Measurements from ENCODE around the gene P3H4.

DNA sequence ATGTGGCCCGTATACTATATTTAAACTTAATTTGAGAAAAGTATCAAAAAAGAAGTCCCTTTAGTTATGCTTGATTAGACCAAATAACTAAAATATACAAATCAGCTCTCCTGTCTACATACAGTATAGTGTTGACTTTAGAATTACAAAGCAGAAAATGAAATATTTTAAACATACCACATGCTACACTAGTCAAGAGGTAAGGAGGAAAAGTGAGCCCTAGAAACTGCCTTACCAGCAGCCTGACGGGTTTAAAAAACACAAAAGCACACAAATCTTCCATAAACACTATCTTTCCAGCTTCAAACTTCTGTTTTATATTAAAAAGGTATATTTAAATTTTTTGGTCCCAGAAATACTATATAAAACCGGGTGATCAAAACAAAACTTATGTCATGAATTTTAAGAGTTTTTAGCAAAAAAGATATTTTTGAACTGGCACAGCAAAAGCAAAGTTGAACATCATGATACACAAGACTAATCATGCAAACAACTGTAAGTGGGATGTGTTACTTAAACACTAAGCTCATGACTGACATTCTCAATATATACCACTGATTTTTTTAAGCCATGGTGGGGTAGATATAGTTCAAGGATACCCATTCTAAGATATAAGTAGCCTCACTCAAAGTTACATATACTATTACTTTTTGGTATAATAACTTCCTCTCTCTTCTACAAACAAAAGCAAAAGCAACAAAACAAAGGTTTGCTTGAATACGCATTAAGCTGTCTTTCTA, 37.7 kb upstream of the P3H4 start:
- TF ChIP-seq SPI1 (IDR thresholded peaks at IDR 0.05; ENCODE audit: borderline replicate concordance, low read depth) (no peak), REST (IDR thresholded peaks at IDR 0.05; ENCODE audit: insufficient replicate concordance, low read depth) (no peak), CTCF (IDR thresholded peaks at IDR 0.05; ENCODE audit: insufficient read depth, low read length) (no peak), GABPA (IDR thresholded peaks at IDR 0.05; ENCODE audit: low read depth) (no peak)

All from HL-60 (cell line).